NCI-H1436 treated with DMSO at 0.1 percent for 48 hours (cell line): Measurements from ENCODE around the gene HGS.
"Not testable (repeated sequence)": the region's sequence is repeated elsewhere in the genome, so short reads cannot be mapped to it uniquely, and the experiment has no call there.

Experiments used
- DNase-seq: peaks from one replicate; lab custom pipeline; 2025; lab: John Stamatoyannopoulos, UW

The HGS gene

GRCh38 chr17:81719410-81720266 is 35.8 kb downstream of the HGS start:
- no peak for DNase-seq

GRCh38 chr17:81720267-81721071 is 36.7 kb downstream of the HGS start:
- DNase-seq, result no peak

- DNase-seq, result no peak
Measured at GRCh38 chr17:81722184-81723120, 38.6 kb downstream of the HGS start.

- DNase-seq, result no peak
Measured at GRCh38 chr17:81723651-81724209, 39.9 kb downstream of the HGS start.

GRCh38 chr17:81725439-81725838 is 41.6 kb downstream of the HGS start:
- no peak for DNase-seq

GRCh38 chr17:81726004-81726403 is 42.2 kb downstream of the HGS start:
- no peak for DNase-seq

GRCh38 chr17:81727324-81728031 is 43.7 kb downstream of the HGS start:
- DNase-seq, result peak; percentile 36

- peak; percentile 36 for DNase-seq
Measured at GRCh38 chr17:81733507-81734404, 49.9 kb downstream of the HGS start.

GRCh38 chr17:81734405-81735263 is 50.8 kb downstream of the HGS start:
- no peak for DNase-seq

GRCh38 chr17:81735264-81736102 is 51.7 kb downstream of the HGS start:
- DNase-seq, result peak; percentile 78

- DNase-seq, result no peak
Measured at GRCh38 chr17:81737947-81738800, 54.4 kb downstream of the HGS start.

GRCh38 chr17:81738801-81739393 is 55.1 kb downstream of the HGS start:
- no peak for DNase-seq

GRCh38 chr17:81739593-81739992 is 55.8 kb downstream of the HGS start:
- DNase-seq, result not testable (repeated sequence)

- no peak for DNase-seq
Measured at GRCh38 chr17:81740395-81740961, 56.7 kb downstream of the HGS start.

- no peak for DNase-seq
Measured at GRCh38 chr17:81741049-81741593, 57.3 kb downstream of the HGS start.
